Keratinocyte (primary cell): Measurements from ENCODE around the gene RAD23A.

ENCODE experiments used
- CTCF ChIP-seq, 3 experiments: IDR thresholded peaks in 1 of 3; conservative IDR thresholded peaks in 1 of 3; optimal IDR thresholded peaks in 1 of 3; 2 replicates in 2 of 3; 3 replicates in 1 of 3; pipeline versions ENCODE3 to v1.5.1; 2011; ENCODE audit warnings: low read length in 3 of 3, mild to moderate bottlenecking in 3 of 3, moderate library complexity in 2 of 3, control low read depth in 1 of 3, inconsistent platforms in 1 of 3; ENCODE audit not compliant: insufficient read depth in 2 of 3; ENCODE audit errors: extremely low read depth in 1 of 3
- EZH2 ChIP-seq: IDR thresholded peaks from one replicate; pipeline ENCODE4 v1.6.1; 2012; ENCODE audit warnings: inconsistent platforms, mild to moderate bottlenecking, low read length, moderate library complexity

- TF ChIP-seq CTCF (optimal IDR thresholded peaks at IDR 0.05 in 1 of 3, IDR thresholded peaks at IDR 0.05 in 1 of 3, conservative IDR thresholded peaks at IDR 0.05 in 1 of 3; ENCODE audit: extremely low read depth in 1 of 3, insufficient read depth in 2 of 3, low read length in 3 of 3) (no peak), EZH2 (no peak)
These were observed 38.5 kb downstream of the RAD23A start for GRCh38 chr19:12984143-12984627.
